Activated B cell treated with CpG ODN at 0.5 μM for 24 hours (primary cell): Measurements from ENCODE around the gene SNAPC4. TPM values are rescaled to one million over a fixed set of nuclear protein-coding genes. Genes with fewer than 3 reads are reported as not detected.

ENCODE experiments used
- ATAC-seq: fragments of 200-7000 bp; cut with Tn5 transposase; one replicate; pipeline ENCODE4 v1.10.0; 2021; ENCODE audit warnings: low read depth, mild to moderate bottlenecking, moderate library complexity
- CTCF ChIA-PET: fragments of 350-600 bp; sonication (Branson Sonifier 250); formaldehyde crosslinking; loops from one replicate; lab custom pipeline; 2021; ENCODE audit warnings: antibody characterized with exemption; lab: Charles Lee
- POLR2A ChIA-PET: fragments of 350-600 bp; sonication (Branson Sonifier 250); formaldehyde crosslinking; loops from one replicate; lab custom pipeline; 2021; ENCODE audit warnings: antibody characterized with exemption; lab: Charles Lee
- DNase-seq: peaks from one replicate; pipeline ENCODE4 v3.0.0; 2022
- H3K27ac Mint-ChIP-seq: one replicate; pipeline ENCODE4 v1.8.0; 2020; ENCODE audit warnings: mixed read lengths
- H3K27me3 Mint-ChIP-seq: one replicate; pipeline ENCODE4 v1.8.0; 2021; ENCODE audit warnings: mixed read lengths
- H3K36me3 Mint-ChIP-seq: one replicate; pipeline ENCODE4 v1.8.0; 2021; ENCODE audit warnings: low read depth, mixed read lengths
- H3K4me1 Mint-ChIP-seq: one replicate; pipeline ENCODE4 v1.8.0; 2021; ENCODE audit warnings: mixed read lengths
- H3K4me3 Mint-ChIP-seq: one replicate; pipeline ENCODE4 v1.8.0; 2020; ENCODE audit warnings: mild to moderate bottlenecking, mixed read lengths
- H3K9me3 Mint-ChIP-seq: one replicate; pipeline ENCODE4 v1.8.0; 2020; ENCODE audit warnings: mixed read lengths
- intact Hi-C: fragments of 100-400 bp; cut with micrococcal nuclease; formaldehyde crosslinking; loops from one replicate; pipeline ENCODE4 v1.15.1; 2024
- total RNA-seq: library from RNA; stranded (reverse); gene quantifications from 2 replicates; pipeline ENCODE4 v1.2.3, GENCODE V29; 2022
- TF ChIP-seq, protein P1 (sequence below): fragments of 200-600 bp; IDR thresholded peaks from one replicate; pipeline ENCODE4 v1.8.0; 2022; ENCODE audit warnings: antibody characterized with exemption, mild to moderate bottlenecking

Gene SNAPC4
- total RNA-seq, 1 donor from 2014 or later: 22.2 TPM

DNA sequence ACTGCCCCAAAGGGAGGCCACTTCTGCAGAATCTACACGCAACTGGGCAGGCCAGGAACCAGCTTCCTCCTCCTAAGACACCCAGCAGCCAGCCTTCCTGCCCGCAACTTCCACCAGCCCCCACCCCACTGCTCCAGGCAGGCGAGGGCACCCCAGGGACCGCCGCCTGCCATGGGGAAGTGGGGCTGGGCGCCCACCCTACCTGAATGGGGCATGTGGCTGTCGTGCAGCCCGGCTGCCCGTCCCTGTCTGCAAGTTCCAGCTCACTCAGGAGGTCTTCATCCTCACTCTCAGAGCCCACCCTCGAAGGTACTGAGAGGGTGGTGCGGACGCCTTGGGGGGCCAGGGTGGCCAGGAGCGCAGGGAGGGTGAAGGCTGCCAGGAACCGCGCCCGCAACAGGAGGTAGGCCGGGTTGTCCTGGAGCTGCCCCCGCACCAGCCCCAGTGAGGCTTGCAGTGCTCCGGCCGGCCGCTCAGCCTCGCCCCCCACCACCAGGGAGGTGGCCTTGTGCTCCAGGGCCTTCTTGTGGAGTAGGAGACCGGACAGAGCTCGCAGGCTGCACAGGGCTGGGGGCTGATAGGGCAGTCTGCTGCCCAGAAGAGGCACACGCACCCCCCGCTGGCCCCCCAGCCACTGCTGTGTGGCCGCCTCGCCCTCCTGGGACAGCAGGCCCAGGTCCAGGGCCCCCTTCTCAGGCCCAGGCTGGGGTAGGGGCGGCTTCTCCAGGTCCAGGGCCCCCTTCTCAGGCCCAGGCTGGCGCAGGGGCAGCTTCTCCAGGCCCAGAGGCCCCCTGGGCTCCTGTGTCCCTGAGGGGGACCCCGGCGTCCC is 22.4 kb downstream of the SNAPC4 start:
- TF ChIP-seq, protein P1, sequence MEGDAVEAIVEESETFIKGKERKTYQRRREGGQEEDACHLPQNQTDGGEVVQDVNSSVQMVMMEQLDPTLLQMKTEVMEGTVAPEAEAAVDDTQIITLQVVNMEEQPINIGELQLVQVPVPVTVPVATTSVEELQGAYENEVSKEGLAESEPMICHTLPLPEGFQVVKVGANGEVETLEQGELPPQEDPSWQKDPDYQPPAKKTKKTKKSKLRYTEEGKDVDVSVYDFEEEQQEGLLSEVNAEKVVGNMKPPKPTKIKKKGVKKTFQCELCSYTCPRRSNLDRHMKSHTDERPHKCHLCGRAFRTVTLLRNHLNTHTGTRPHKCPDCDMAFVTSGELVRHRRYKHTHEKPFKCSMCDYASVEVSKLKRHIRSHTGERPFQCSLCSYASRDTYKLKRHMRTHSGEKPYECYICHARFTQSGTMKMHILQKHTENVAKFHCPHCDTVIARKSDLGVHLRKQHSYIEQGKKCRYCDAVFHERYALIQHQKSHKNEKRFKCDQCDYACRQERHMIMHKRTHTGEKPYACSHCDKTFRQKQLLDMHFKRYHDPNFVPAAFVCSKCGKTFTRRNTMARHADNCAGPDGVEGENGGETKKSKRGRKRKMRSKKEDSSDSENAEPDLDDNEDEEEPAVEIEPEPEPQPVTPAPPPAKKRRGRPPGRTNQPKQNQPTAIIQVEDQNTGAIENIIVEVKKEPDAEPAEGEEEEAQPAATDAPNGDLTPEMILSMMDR: no peak
- Mint-ChIP-seq H3K27ac (no peak overlapping the region), H3K36me3 (peaks cover 24% of the 10 kb centered on the region), H3K27me3 (no peaks in the 10 kb centered on the region), H3K9me3 (no peaks in the 10 kb centered on the region), H3K4me3 (no peak overlapping the region), H3K4me1 (peaks cover 8% of the 10 kb centered on the region)
- DNase-seq (no peak), ATAC-seq (no peak)
- intact Hi-C loops: no loop called here
- POLR2A ChIA-PET: no interaction called here
- CTCF ChIA-PET: no interaction called here

DNA sequence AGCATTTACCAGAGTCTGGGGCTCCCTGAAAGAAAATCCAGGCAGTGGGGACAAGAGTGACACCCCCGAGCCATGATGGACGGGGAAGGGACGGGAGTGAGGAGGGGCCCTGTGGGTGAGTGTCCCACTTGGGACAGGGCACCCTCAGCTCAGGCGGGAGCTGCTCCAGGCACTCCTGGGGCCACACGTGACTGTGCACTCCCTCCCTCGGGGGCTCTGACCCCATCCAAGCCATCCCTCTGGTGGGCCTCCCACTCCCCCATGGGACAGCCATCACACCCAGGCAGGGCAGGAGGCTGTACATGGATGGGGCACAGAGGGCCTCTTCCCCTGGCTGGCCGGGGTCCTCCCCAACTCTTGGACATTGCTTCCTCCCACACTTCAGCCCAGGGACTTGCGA is 23.5 kb downstream of the SNAPC4 start:
- Mint-ChIP-seq H3K4me3 (no peak overlapping the region), H3K36me3 (peaks cover 17% of the 10 kb centered on the region), H3K9me3 (no peaks in the 10 kb centered on the region), H3K27ac (no peak overlapping the region), H3K4me1 (peaks cover 9% of the 10 kb centered on the region), H3K27me3 (no peaks in the 10 kb centered on the region)
- intact Hi-C loops: no loop called here
- TF ChIP-seq, protein P1: no peak
- ChIA-PET POLR2A (no interaction called here), CTCF (no interaction called here)
- DNase-seq: no peak
- no peak for ATAC-seq

DNA sequence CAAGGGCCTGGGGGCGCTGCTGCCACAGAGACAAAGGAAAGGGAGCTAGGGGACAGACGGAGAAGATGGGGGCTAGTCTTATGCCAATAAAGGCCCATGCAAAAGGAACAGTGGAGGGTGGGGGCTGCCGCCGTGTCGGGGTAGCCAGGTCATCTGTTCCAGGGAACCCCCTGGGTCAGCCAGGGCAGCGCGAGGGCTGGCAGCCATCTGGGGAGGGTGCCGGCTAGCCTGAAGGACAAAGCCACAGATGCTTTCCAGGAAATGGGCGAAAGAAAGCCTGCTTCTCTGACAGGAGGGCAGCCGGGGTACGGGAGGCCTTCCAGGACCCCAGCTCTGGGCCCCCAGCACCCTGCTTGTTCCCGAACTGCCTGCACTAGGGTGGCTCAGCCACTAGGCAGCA is 24.9 kb downstream of the SNAPC4 start:
- TF ChIP-seq, protein P1: no peak
- Mint-ChIP-seq H3K36me3 (peaks cover 12% of the 10 kb centered on the region), H3K27me3 (no peaks in the 10 kb centered on the region), H3K4me1 (peaks cover 9% of the 10 kb centered on the region), H3K4me3 (no peak overlapping the region), H3K9me3 (no peaks in the 10 kb centered on the region), H3K27ac (no peak overlapping the region)
- POLR2A ChIA-PET: no interaction called here
- intact Hi-C loops: no loop called here
- DNase-seq (no peak), ATAC-seq (no peak)
- CTCF ChIA-PET: no interaction called here

DNA sequence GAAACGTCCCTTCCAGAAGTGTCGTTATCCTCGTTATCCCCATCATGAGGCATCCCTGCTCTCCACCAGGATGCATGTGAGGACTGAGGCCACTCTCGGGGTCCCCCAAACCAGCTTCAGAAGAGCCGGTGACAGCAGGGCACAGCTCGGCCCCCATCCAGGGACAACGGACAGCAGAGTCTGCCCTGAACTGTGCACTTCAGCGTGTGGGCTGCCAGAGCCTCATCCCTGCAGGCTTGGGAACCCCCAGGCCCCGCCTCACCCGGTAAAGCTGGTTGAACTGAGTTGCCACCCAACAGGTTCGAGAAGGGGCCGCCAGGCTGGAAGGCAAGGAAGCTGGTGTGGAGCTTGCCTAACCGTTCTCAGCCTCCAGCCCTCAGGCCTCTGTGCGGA is 25.8 kb downstream of the SNAPC4 start:
- peaks cover 9% of the 10 kb centered on the region for H3K36me3 Mint-ChIP-seq
- no peak overlapping the region for H3K27ac Mint-ChIP-seq
- CTCF ChIA-PET: no interaction called here
- peaks cover 9% of the 10 kb centered on the region for H3K4me1 Mint-ChIP-seq
- no peaks in the 10 kb centered on the region for H3K9me3 Mint-ChIP-seq
- TF ChIP-seq, protein P1: no peak
- no peak overlapping the region for H3K4me3 Mint-ChIP-seq
- no peaks in the 10 kb centered on the region for H3K27me3 Mint-ChIP-seq
- intact Hi-C loops: no loop called here
- POLR2A ChIA-PET: no interaction called here
- DNase-seq (no peak), ATAC-seq (no peak)

DNA sequence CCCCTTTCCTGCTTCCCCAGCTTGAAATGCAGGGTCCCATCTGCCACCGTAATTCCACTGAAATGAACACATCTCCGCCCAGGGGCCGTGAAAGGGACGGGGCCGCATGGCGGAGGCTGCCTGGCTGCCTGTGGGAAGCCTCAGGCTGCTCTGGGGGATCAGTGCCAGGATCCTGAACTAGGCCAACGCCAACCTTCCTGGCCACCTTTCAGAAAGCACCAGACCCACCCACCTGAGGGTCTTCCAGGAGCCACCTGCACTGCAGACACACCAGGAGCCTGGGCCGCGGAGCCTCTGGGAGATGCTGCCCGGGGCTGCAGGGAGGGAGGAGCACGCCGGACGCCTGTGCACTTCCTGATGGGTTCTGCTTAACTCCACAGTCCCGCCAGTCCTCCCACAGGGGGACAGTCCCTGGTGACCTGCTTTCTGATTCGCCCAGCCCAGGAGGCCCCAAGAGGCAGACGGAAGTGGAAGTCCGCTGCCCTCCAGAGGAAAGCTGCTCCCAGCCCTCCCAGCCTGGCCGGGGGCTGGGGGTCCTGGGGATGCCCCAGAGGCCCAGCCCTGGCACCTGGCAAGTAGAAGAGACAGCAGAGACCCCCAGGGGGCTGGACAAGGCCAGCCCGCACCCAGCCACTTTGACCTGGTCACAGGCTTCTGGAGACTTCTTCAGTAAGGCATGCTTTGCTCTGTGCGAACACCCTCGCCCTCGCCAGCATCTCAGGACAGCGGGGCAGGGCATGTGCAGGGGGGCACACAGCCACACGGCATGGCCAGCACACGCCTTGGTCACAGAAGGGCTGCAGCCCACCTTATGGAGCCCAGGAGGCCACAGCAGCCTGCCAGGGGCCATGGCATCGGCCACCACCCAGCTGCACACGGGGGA is 26.4 kb downstream of the SNAPC4 start, which contains the start of gene CARD9:
Gene CARD9 (minus strand): TSS at position 370 of the 883 bp plus-strand sequence. CDS start 1,591 bp downstream, outside the sequence.
- Mint-ChIP-seq H3K4me3 (no peak within 1 kb of the TSS), H3K36me3 (peaks cover 5% of the 10 kb centered on the region), H3K27me3 (no peaks in the 10 kb centered on the region), H3K9me3 (no peaks in the 10 kb centered on the region), H3K4me1 (peaks cover 9% of the 10 kb centered on the region), H3K27ac (no peak within 1 kb of the TSS)
- CTCF ChIA-PET: no interaction called here
- TF ChIP-seq, protein P1: no peak
- POLR2A ChIA-PET: no interaction called here
- intact Hi-C loops: no loop called here
- DNase-seq (no peak), ATAC-seq (no peak)
